Amniotic epithelial cell (primary cell): ENCODE measurements around the gene HABP2.
A peak's percentile ranks its signal among the peaks of the same experiment; 100 is the strongest.

ENCODE experiments used
- DNase-seq: peaks from one replicate; pipeline ENCODE4 v3.0.0-alpha.2; 2010; ENCODE audit warnings: low read depth

The HABP2 gene

GRCh38 chr10:113552701-113553100 is at the start of gene HABP2:
TSS of gene HABP2 (plus strand) at chr10:113553053. CDS start at chr10:113553122, 69 bp downstream.
- DNase-seq, result no peak

- no peak for DNase-seq
Measured at GRCh38 chr10:113503930-113504329, 48.9 kb upstream of the HABP2 start.

- DNase-seq, result no peak
Measured at GRCh38 chr10:113504423-113504822, 48.4 kb upstream of the HABP2 start.

GRCh38 chr10:113506476-113506875 is 46.4 kb upstream of the HABP2 start:
- DNase-seq, result no peak

GRCh38 chr10:113511419-113511818 is 41.4 kb upstream of the HABP2 start:
- no peak for DNase-seq

GRCh38 chr10:113515161-113515560 is 37.7 kb upstream of the HABP2 start:
- no peak for DNase-seq

- no peak for DNase-seq
Measured at GRCh38 chr10:113515601-113516000, 37.3 kb upstream of the HABP2 start.

- no peak for DNase-seq
Measured at GRCh38 chr10:113516061-113516460, 36.8 kb upstream of the HABP2 start.

- DNase-seq, result no peak
Measured at GRCh38 chr10:113517165-113517900, 35.5 kb upstream of the HABP2 start.

GRCh38 chr10:113517901-113518260 is 35.0 kb upstream of the HABP2 start:
- DNase-seq, result no peak

- no peak for DNase-seq
Measured at GRCh38 chr10:113518415-113518814, 34.4 kb upstream of the HABP2 start.

GRCh38 chr10:113518816-113519591 is 33.8 kb upstream of the HABP2 start:
- no peak for DNase-seq

GRCh38 chr10:113519681-113520115 is 33.2 kb upstream of the HABP2 start:
- DNase-seq, result no peak

- no peak for DNase-seq
Measured at GRCh38 chr10:113520261-113520660, 32.6 kb upstream of the HABP2 start.

GRCh38 chr10:113520690-113521474 is 32.0 kb upstream of the HABP2 start:
- peak; percentile 53 for DNase-seq

GRCh38 chr10:113521475-113521795 is 31.4 kb upstream of the HABP2 start:
- DNase-seq, result no peak

- no peak for DNase-seq
Measured at GRCh38 chr10:113522460-113522859, 30.4 kb upstream of the HABP2 start.

- no peak for DNase-seq
Measured at GRCh38 chr10:113523071-113523470, 29.8 kb upstream of the HABP2 start.

- no peak for DNase-seq
Measured at GRCh38 chr10:113523628-113524027, 29.2 kb upstream of the HABP2 start.

- DNase-seq, result no peak
Measured at GRCh38 chr10:113524120-113524519, 28.7 kb upstream of the HABP2 start.

GRCh38 chr10:113524539-113525490 is 28.0 kb upstream of the HABP2 start:
- DNase-seq, result no peak

- DNase-seq, result no peak
Measured at GRCh38 chr10:113525713-113526112, 27.1 kb upstream of the HABP2 start.
